Purkinje cell (primary cell): ENCODE measurements around the gene RPRML. TPM values are rescaled to one million over a fixed set of nuclear protein-coding genes. Genes with fewer than 3 reads are reported as not detected.

Experiments used
- polyA plus RNA-seq: library from polyadenylated mRNA; unstranded; fragments of >200 nt; fragmentation: Nextera tagmentation; gene quantifications from 2 replicates; pipeline ENCODE4 v1.2.1, GENCODE V29; 2014

Gene RPRML
- polyA plus RNA-seq: 0.60 TPM in 1 of 2 replicates, not detected in the other

DNA sequence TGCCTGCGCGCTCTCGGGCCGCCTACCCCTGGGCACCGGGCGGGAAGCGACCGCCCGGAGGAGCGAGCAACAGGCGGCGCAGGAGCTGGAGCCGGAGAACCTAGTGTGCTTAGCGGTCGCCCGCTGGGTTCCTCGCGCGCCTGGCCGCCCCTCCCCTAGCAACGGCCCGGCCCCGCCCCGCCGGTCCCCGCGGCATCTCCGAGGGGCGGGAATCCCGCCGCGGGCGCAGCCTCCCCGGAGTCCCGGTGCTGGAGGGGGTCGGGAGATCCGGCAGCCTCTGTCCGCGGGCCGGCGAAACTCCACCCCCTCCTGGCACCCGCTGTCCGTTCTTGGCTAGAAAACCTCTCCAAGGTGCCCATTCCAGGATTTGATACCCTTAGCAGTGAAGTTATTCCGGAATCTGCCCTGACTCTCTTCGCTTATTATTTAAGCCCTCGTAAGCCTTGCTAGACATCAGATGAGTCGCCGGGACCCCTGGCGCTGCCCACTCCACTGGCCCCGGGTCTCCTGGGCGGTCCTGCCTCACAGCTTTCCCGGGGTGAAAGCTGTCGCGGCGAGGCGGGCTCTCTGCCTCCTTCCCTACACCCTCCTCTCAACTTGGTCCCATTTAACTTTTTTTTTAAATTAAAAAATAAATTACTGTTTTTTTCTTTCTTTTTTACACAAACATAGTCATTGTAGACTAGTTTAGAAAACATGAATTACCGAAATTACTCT lies at the start of gene RPRML:
RPRML (minus strand) TSS at position 107 of the 717 bp plus-strand sequence. CDS start 246 bp downstream, outside the sequence.

Other genes with a start within 250 kb of the RPRML start
- 9.9 and 11.2 TPM in 2 replicates for gene WNT3, start 160.6 kb downstream of the RPRML start, polyA plus RNA-seq
- not detected in 2 replicates for gene WNT9B, start 127.7 kb downstream of the RPRML start, polyA plus RNA-seq
- 68.0 and 87.8 TPM in 2 replicates for gene GOSR2, start 56.1 kb downstream of the RPRML start, polyA plus RNA-seq
- gene CDC27, start 210.0 kb upstream of the RPRML start, polyA plus RNA-seq: 87.9 and 94.0 TPM in 2 replicates
- gene MYL4, start 230.1 kb upstream of the RPRML start, polyA plus RNA-seq: 1.5 TPM in 1 of 2 replicates, not detected in the other